ENCODE results near the gene THAP12.

THAP12 gene, protein sequence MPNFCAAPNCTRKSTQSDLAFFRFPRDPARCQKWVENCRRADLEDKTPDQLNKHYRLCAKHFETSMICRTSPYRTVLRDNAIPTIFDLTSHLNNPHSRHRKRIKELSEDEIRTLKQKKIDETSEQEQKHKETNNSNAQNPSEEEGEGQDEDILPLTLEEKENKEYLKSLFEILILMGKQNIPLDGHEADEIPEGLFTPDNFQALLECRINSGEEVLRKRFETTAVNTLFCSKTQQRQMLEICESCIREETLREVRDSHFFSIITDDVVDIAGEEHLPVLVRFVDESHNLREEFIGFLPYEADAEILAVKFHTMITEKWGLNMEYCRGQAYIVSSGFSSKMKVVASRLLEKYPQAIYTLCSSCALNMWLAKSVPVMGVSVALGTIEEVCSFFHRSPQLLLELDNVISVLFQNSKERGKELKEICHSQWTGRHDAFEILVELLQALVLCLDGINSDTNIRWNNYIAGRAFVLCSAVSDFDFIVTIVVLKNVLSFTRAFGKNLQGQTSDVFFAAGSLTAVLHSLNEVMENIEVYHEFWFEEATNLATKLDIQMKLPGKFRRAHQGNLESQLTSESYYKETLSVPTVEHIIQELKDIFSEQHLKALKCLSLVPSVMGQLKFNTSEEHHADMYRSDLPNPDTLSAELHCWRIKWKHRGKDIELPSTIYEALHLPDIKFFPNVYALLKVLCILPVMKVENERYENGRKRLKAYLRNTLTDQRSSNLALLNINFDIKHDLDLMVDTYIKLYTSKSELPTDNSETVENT

DNA sequence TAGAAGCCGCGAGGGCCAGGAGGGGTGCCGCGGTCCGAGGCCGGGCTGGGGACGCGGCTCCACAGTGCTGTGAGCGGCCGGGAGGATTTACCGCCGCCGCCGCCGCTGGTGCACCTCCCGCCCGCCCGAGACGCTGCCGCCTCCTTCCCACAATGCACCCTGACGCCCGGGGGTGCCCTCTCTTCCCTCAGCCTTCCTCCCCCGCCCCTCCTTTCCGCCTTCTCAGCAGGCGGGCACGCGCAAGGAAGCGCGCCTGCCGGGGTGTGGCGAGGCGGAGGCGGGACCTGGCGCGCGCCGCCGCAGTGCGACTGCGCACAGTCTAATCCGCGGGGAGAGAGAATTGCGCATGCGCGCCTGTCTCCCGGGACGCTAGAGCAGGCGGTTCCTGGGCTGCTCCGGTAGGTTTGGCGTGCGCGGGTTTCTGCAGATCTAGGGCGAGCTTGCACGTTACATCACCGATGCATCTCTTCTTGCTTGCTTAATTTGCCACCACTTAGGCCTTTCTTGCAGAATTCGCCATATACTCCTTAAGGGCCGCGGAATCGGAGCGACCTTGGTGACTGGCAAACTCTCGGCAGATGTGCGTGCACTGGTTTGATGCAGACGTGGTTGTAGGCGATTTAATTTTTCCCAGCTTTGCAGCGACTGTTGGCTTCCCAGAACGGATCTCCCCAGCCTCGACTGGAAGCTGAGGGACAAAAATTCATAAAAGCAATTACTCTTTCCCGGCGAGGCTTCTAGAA lies at the start of gene THAP12, which contains the start of gene GVQW3:
THAP12 (minus strand) TSS at position 156 of the 743 bp plus-strand sequence. CDS start 296 bp downstream, outside the sequence.
GVQW3 (plus strand) TSS at position 347 of the 743 bp plus-strand sequence. CDS start 506 bp downstream, outside the sequence.
- TF ChIP-seq, protein P1, sequence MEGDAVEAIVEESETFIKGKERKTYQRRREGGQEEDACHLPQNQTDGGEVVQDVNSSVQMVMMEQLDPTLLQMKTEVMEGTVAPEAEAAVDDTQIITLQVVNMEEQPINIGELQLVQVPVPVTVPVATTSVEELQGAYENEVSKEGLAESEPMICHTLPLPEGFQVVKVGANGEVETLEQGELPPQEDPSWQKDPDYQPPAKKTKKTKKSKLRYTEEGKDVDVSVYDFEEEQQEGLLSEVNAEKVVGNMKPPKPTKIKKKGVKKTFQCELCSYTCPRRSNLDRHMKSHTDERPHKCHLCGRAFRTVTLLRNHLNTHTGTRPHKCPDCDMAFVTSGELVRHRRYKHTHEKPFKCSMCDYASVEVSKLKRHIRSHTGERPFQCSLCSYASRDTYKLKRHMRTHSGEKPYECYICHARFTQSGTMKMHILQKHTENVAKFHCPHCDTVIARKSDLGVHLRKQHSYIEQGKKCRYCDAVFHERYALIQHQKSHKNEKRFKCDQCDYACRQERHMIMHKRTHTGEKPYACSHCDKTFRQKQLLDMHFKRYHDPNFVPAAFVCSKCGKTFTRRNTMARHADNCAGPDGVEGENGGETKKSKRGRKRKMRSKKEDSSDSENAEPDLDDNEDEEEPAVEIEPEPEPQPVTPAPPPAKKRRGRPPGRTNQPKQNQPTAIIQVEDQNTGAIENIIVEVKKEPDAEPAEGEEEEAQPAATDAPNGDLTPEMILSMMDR (conservative IDR thresholded peaks at IDR 0.05), result peak; percentile 45
- peak; percentile 74 for TF ChIP-seq ZFX (IDR thresholded peaks at IDR 0.05)
- peak within 1 kb of the TSS; percentile 77 for H3K27ac ChIP-seq

- no peak overlapping the region for H3K27ac ChIP-seq
- TF ChIP-seq ZFX (IDR thresholded peaks at IDR 0.05), result no peak
- TF ChIP-seq, protein P1 (conservative IDR thresholded peaks at IDR 0.05), result no peak
These were observed 45.7 kb upstream of the THAP12 start for GRCh38 chr11:76426660-76427059.

DNA sequence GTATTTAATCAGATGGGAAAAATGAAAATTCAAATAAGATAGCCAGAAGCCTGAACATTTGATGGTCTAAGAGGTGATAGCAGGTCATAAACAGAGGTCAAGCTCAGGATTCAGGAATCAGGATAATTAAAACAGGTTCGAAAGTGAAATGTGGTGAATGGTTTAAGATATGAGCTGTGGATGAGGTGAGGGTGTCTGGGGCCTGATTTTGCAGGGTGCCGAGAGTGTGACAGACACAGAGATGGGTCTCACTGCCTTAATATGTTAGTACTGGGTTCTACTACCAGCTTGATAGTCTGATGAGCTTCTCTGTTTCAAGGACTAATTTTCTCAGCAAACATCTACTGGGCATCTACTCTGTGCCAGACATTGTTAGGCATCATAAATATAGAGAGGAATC lies 44.0 kb upstream of the THAP12 start:
- TF ChIP-seq ZFX (IDR thresholded peaks at IDR 0.05), result no peak
- TF ChIP-seq, protein P1 (conservative IDR thresholded peaks at IDR 0.05), result no peak
- H3K27ac ChIP-seq, result no peak overlapping the region

- H3K27ac ChIP-seq, result no peak overlapping the region
- TF ChIP-seq, protein P1 (conservative IDR thresholded peaks at IDR 0.05), result no peak
- no peak for TF ChIP-seq ZFX (IDR thresholded peaks at IDR 0.05)
These were observed 43.4 kb upstream of the THAP12 start for GRCh38 chr11:76424379-76424778.

GRCh38 chr11:76419896-76420295 lies 39.0 kb upstream of the THAP12 start:
- no peak for TF ChIP-seq ZFX (IDR thresholded peaks at IDR 0.05)
- TF ChIP-seq, protein P1 (conservative IDR thresholded peaks at IDR 0.05), result peak; percentile 66

GRCh38 chr11:76415073-76415472 lies 34.1 kb upstream of the THAP12 start:
- TF ChIP-seq ZFX (IDR thresholded peaks at IDR 0.05), result no peak
- TF ChIP-seq, protein P1 (conservative IDR thresholded peaks at IDR 0.05), result no peak
- H3K27ac ChIP-seq, result no peak overlapping the region

More at GRCh38 chr11:76419896-76420295, 39.0 kb upstream of the THAP12 start:
- no peak overlapping the region for H3K27ac ChIP-seq

Data from C4-2B (cell line).